K562 (cell line): ENCODE results near the gene IL17A. TPM values are rescaled to one million over a fixed set of nuclear protein-coding genes. Genes with fewer than 3 reads are reported as not detected.

Source experiments
- ATAC-seq: fragments of 200-7000 bp; cut with Tn5 transposase; 3 replicates; pipeline ENCODE4 v1.9.1; 2020; ENCODE audit warnings: moderate library complexity
- BruUV-seq: library from RNA; stranded (reverse); fragments of 400-500 nt; replicated peaks from 2 replicates; lab custom pipeline; 2021; lab: Mats Ljungman, UMichigan
- CTCF ChIA-PET: fragments of 300-600 bp; formaldehyde crosslinking; extraction: SDS; loops from one replicate; lab custom pipeline; 2021; ENCODE audit warnings: low intra/inter-chr PET ratio; lab: Yijun Ruan, JAX
- POLR2A ChIA-PET: fragments of 300-600, 350-650 bp; sonication (Branson Sonifier 250); formaldehyde crosslinking; extraction: SDS; loops from one replicate; lab custom pipeline; 2021; ENCODE audit warnings: antibody characterized with exemption, inconsistent platforms; lab: Yijun Ruan, JAX
- DNase-seq, 4 experiments: peaks; one replicate each; pipeline versions ENCODE4 v3.0.0 to v3.0.0-alpha.2; 2011 to 2018; ENCODE audit warnings: low spot score in 3 of 4, mixed read lengths in 3 of 4; ENCODE audit errors: extremely low read depth in 1 of 4
- FAIRE-seq: peaks from 2 replicates; lab custom pipeline; 2011; peaks lifted over from hg19 to GRCh38; lab: Jason Lieb, UNC
- H2AFZ ChIP-seq: 2 replicates; pipeline ENCODE4 v1.6.0; 2011; ENCODE audit warnings: low read depth, low read length, control low read depth, inconsistent platforms
- H3K27ac ChIP-seq: fragments of 200-600 bp; 3 replicates; pipeline ENCODE4 v1.8.0; 2011; ENCODE audit warnings: low read depth, mild to moderate bottlenecking, control low read depth, inconsistent platforms, low read length, moderate library complexity, mixed read lengths; ENCODE audit errors: extremely low read depth
- H3K27me3 ChIP-seq, 2 experiments: fragments of 300-600 bp in 1 of 2; 2 replicates in 1 of 2; 3 replicates in 1 of 2; pipeline versions ENCODE4 v1.6.0 to v1.8.0; 2011; ENCODE audit warnings: inconsistent platforms in 2 of 2, low read length in 2 of 2, mild to moderate bottlenecking in 1 of 2, mixed read lengths in 1 of 2, moderate library complexity in 1 of 2; ENCODE audit not compliant: control insufficient read depth in 2 of 2, insufficient read depth in 2 of 2
- H3K36me3 ChIP-seq: fragments of 300-600 bp; 3 replicates; pipeline ENCODE4 v1.8.0; 2011; ENCODE audit warnings: mild to moderate bottlenecking, low read length, inconsistent platforms; ENCODE audit not compliant: control insufficient read depth, insufficient read depth
- H3K4me1 ChIP-seq, 2 experiments: fragments of 200-600 bp in 1 of 2; replicated peaks in 1 of 2; 2 replicates in 1 of 2; 3 replicates in 1 of 2; pipeline versions ENCODE4 v1.5.1 to v1.8.0; 2011; ENCODE audit warnings: inconsistent platforms in 2 of 2, low read length in 2 of 2, mild to moderate bottlenecking in 1 of 2, mixed read lengths in 1 of 2, moderate library complexity in 1 of 2; ENCODE audit not compliant: control insufficient read depth in 2 of 2, insufficient read depth in 2 of 2
- H3K4me2 ChIP-seq: 2 replicates; pipeline ENCODE4 v1.6.1; 2011; ENCODE audit warnings: low read length, control low read depth, inconsistent platforms, mixed read lengths; ENCODE audit not compliant: insufficient read depth
- H3K4me3 ChIP-seq: fragments of 200-600 bp; sonication (generic), shearing (Covaris generic); 2 replicates; pipeline ENCODE4 v1.5.1; 2016; ENCODE audit warnings: control low read depth, inconsistent platforms
- H3K79me2 ChIP-seq: fragments of 200-600 bp; 3 replicates; pipeline ENCODE4 v1.8.0; 2011; ENCODE audit warnings: low read length, inconsistent platforms; ENCODE audit not compliant: control insufficient read depth, insufficient read depth
- H3K9ac ChIP-seq, 2 experiments: 2 replicates each; pipeline versions ENCODE4 v1.6.0 to v1.6.1; 2011; ENCODE audit warnings: low read depth in 2 of 2, low read length in 2 of 2, control low read depth in 1 of 2, inconsistent platforms in 1 of 2, mild to moderate bottlenecking in 1 of 2, mixed read lengths in 1 of 2; ENCODE audit not compliant: insufficient read depth in 1 of 2
- H3K9me1 ChIP-seq: one replicate; pipeline ENCODE4 v1.6.0; 2011; ENCODE audit warnings: inconsistent platforms, mild to moderate bottlenecking, low read length, moderate library complexity; ENCODE audit not compliant: control insufficient read depth, insufficient read depth
- H3K9me3 ChIP-seq: replicated peaks from 2 replicates; pipeline ENCODE4 v1.5.1; 2011; ENCODE audit warnings: low read depth, low read length, inconsistent platforms; ENCODE audit not compliant: control insufficient read depth, insufficient read depth
- H4K20me1 ChIP-seq: replicated peaks from 2 replicates; pipeline ENCODE4 v1.6.1; 2011; ENCODE audit warnings: low read length, inconsistent platforms, mixed read lengths; ENCODE audit not compliant: control insufficient read depth, insufficient read depth
- COPS2 ChIP-seq: fragments of 450-650 bp; conservative IDR thresholded peaks from 2 replicates; pipeline ENCODE4 v1.6.1; 2016; ENCODE audit warnings: mild to moderate bottlenecking, moderate library complexity
- HOXB6 ChIP-seq: fragments of 250-450 bp; sonication (Bioruptor Pico); IDR thresholded peaks from 2 replicates; pipeline ENCODE4 v1.5.1; 2022; ENCODE audit warnings: mild to moderate bottlenecking, borderline replicate concordance
- KDM5B ChIP-seq: fragments of 200-600 bp; sonication (generic); IDR thresholded peaks from 2 replicates; pipeline ENCODE4 v1.6.1; 2012; ENCODE audit warnings: low read depth, mild to moderate bottlenecking, moderate library complexity, low read length, control low read depth, inconsistent platforms; ENCODE audit not compliant: insufficient replicate concordance
- MCM5 ChIP-seq: fragments of 450-650 bp; IDR thresholded peaks from 2 replicates; pipeline ENCODE4 v1.6.1; 2016; ENCODE audit warnings: low read depth
- MTA3 ChIP-seq: fragments of 450-650 bp; formaldehyde crosslinking; IDR thresholded peaks from 2 replicates; pipeline ENCODE4 v1.6.1; 2017; ENCODE audit warnings: mild to moderate bottlenecking, borderline replicate concordance
- NCOA1 ChIP-seq: fragments of 450-650 bp; IDR thresholded peaks from 2 replicates; pipeline ENCODE4 v1.6.1; 2016; ENCODE audit warnings: low read depth
- PREB ChIP-seq: sonication (generic); formaldehyde crosslinking; IDR thresholded peaks from 2 replicates; pipeline ENCODE4 v1.8.1; 2023; ENCODE audit warnings: mild to moderate bottlenecking, missing genetic modification reagents
- SNIP1 ChIP-seq: fragments of 450-650 bp; IDR thresholded peaks from 2 replicates; pipeline ENCODE4 v1.7.1; 2017; ENCODE audit warnings: low read depth, mild to moderate bottlenecking
- TARDBP ChIP-seq: fragments of 450-650 bp; IDR thresholded peaks from 2 replicates; pipeline ENCODE4 v1.6.1; 2016
- ZFX ChIP-seq: sonication (generic); formaldehyde crosslinking; IDR thresholded peaks from 2 replicates; pipeline ENCODE4 v1.8.0; 2022; ENCODE audit warnings: mild to moderate bottlenecking, missing genetic modification reagents, moderate library complexity
- ZNF77 ChIP-seq: fragments of 250-450 bp; sonication (Bioruptor Pico); IDR thresholded peaks from 2 replicates; pipeline ENCODE4 v1.5.0; 2020
- WGBS: fragments of 100-300 bp; shearing (Covaris generic); methylation state at CpG from one replicate; pipeline ENCODE4 v1.1.6; 2016; ENCODE audit warnings: low coverage, mixed read lengths; ENCODE audit not compliant: insufficient coverage; ENCODE audit errors: missing lambda C conversion rate; 5-methylcytosine and 5-hydroxymethylcytosine counted together
- in situ Hi-C: fragments of 300-500 bp; cut with MboI; formaldehyde crosslinking; loops from 4 replicates; pipeline ENCODE4 v1.15.0; 2018; ENCODE audit warnings: inconsistent platforms, mixed read lengths
- intact Hi-C: fragments of 100-400 bp; cut with micrococcal nuclease; formaldehyde crosslinking; loops from 2 replicates; pipeline ENCODE4 v1.14.2; 2022
- polyA plus RNA-seq, 8 experiments: library from polyadenylated mRNA; depleted of rRNA in 4 of 8; stranded (reverse) in 5 of 8; unstranded in 3 of 8; fragments of >200 nt; fragmentation: Nextera tagmentation in 2 of 8; fragmentation: Illumina TruSeq in 1 of 8; extraction: Ambion mirVana in 2 of 8; extraction: Trizol in 1 of 8; gene quantifications; 2 replicates each; pipeline versions ENCODE4 v1.2.1 to v1.2.3, GENCODE V29; 2011 to 2014; ENCODE audit warnings: inconsistent platforms in 1 of 8, missing spikeins in 1 of 8
- total RNA-seq, 7 experiments: library from RNA; depleted of rRNA in 6 of 7; stranded (reverse); fragments of >200 nt in 6 of 7; fragmentation: Illumina TruSeq in 2 of 7; extraction: Trizol in 2 of 7; gene quantifications; 2 replicates each; pipeline versions ENCODE4 v1.2.1 to v1.2.3, GENCODE V29; 2011 to 2021; ENCODE audit warnings: low replicate concordance in 1 of 7

IL17A gene
- total and polyA plus RNA-seq, 9 of the 15 experiments (the other 6 are each of a cell fraction or from before 2014, with no cell fraction given) = not detected

DNA sequence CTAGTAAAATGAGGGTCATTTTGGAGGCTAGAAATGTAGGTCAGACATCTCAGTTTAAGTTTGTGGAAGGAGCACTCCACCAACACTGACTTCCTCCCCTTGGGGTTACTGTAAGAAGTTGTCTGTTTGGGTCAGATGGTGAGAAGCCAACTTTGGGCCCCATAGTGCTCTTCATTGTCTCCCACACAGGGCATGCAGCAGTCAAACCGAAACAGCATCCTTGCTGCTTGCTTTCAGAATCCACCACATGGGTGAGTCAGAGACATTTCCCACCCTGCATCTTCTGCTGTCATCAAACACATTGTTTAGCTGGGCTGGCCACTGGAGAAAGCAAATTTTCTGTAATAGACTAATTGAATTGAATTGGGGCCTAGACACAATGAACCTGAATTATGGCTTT is 41.3 kb downstream of the IL17A start:
- no peak overlapping the region for H3K9ac ChIP-seq
- in situ Hi-C loops (no loop called here), intact Hi-C loops (no loop called here)
- ChIA-PET CTCF (no interaction called here), POLR2A (no interaction called here)
- no peaks in the 10 kb centered on the region for H4K20me1 ChIP-seq
- H3K9me3 ChIP-seq = no peaks in the 10 kb centered on the region
- H3K9me1 ChIP-seq = no peaks in the 10 kb centered on the region
- no peaks in the 10 kb centered on the region for H3K36me3 ChIP-seq
- ATAC-seq (no peak), DNase-seq (no peak), FAIRE-seq (no peak)
- no peak overlapping the region for H3K4me2 ChIP-seq
- H3K4me3 ChIP-seq = no peak overlapping the region
- no TSS peak for BruUV-seq
- peaks cover 7 to 15% of the 10 kb centered on the region in 2 experiments; a peak in 4 of 5 replicates for H3K27me3 ChIP-seq
- no peak overlapping the region for H3K27ac ChIP-seq
- H3K4me1 ChIP-seq = no peaks in the 10 kb centered on the region
- 7% methylated on average over 1 of the region's 1 CpG for WGBS
- TF ChIP-seq SNIP1 = no peak
- TF ChIP-seq KDM5B = no peak
- no peak for TF ChIP-seq ZFX (CRISPR knock-in tag)
- no peak for TF ChIP-seq NCOA1
- no peak for TF ChIP-seq COPS2
- TF ChIP-seq MCM5 = no peak
- TF ChIP-seq ZNF77 (CRISPR knock-in tag) = no peak
- no peak for TF ChIP-seq PREB (CRISPR knock-in tag)
- no peak for TF ChIP-seq TARDBP
- no peak for TF ChIP-seq MTA3
- no peak for TF ChIP-seq HOXB6 (CRISPR knock-in tag)
- no peak overlapping the region for H2AFZ ChIP-seq
- H3K79me2 ChIP-seq = no peaks in the 10 kb centered on the region
